GM21367 (cell line): Measurements from ENCODE around the gene LDLRAD4.

ENCODE experiments used
- ATAC-seq: cut with Tn5 transposase; IDR thresholded peaks from one replicate; pipeline ENCODE4 v1.9.1; 2021; ENCODE audit not compliant: unreplicated experiment

Gene LDLRAD4

DNA sequence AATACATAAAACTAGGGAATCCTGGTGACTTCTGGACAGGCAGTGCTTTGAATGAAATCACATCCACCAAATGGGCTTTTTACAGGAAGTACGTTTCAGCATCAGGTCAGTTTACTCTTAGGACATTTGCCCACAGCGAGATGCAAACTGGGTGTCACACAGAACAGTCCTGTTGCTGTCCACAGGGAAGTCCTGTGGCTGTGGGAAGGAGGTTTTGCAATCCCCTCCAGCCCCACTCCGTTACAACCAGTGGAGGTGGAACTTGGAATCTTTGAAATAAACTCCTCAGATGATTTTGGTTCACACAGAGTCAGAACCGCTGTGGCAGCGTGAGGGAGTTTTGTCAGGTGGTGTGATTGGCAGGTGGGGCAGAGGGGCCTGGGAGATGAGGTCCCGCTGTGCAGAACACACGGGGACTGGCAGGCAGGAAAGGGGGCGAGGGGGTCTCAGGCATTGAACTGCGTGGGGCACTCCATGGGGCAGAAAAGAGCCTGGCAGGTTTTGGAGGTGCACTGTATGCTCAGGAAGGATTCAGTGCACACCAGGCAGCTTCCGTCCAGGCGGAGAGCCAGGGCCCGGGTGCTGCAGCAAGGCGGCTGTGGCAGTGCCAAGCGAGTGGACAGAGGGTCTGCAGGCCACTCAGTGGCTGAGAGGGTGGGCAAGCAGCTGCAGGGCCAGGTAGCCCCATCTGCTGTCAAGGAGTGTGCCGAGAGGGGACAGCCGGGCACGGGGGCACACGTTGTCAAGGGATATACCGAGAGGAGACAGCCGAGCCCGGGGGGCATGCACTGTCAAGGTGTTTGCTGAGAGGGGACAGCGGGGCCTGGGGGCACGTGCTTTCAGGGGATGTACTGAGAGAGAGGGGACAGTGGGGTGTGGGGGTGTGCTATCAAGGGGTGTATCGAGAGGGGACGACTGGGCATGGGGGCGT lies 148.7 kb downstream of the LDLRAD4 start:
- ATAC-seq = no peak

DNA sequence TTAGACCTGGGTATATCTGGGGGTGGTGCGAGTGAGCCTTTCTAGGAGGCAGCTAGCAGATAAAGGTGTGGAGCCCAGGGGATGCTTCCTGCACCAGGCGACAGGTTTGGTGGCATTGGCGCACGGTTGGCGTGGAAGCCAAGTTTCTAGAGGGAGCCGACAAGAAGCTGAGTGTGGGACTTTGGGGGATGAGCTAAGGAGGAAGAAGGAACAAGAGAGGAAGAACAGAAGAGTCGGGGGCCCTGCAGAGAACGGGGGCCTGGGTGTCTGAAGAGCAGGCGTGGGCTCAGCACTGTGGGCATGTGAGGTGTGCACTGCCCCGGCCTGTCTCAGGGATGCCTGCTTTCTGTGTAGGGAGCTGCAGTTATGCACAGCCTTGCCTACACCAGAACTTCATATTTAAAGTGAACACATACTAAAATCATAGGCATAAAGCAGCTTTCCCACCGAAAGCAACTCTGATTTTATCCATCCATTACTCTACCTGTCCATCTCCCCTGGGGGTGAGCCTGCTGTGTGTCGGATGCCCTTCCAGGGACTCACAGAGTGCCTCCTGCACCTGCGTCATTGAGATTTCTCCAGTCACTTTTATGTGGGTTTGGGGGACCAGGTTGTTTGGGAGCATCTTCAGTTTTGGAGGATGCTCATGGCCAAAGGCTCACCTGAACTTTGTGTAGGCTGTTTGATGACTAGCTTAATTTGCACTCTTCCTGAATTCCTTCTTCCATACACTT lies 149.7 kb downstream of the LDLRAD4 start:
- no peak for ATAC-seq

DNA sequence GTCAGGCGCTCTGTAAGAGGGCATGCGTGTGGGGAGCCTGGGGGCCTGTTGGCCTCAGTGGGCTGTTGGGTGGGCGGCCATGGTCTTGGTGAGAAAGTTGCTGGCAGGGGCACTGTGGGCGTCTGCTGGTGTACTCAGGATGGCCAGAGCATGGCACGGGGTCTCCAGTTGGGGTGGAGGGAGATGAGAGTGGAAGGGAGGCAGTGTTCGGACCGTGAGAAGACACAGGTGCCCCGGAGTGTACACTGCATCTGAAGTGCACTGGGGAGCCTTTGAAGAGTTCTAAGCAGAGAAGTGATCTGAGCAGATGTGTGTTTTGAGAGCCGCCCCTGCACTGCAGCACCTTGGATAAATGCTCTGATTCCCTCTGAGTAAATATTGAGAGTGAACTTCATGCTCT lies 150.8 kb downstream of the LDLRAD4 start:
- ATAC-seq = no peak

- ATAC-seq = no peak
These were observed 151.4 kb downstream of the LDLRAD4 start for GRCh38 chr18:13369756-13370510.

DNA sequence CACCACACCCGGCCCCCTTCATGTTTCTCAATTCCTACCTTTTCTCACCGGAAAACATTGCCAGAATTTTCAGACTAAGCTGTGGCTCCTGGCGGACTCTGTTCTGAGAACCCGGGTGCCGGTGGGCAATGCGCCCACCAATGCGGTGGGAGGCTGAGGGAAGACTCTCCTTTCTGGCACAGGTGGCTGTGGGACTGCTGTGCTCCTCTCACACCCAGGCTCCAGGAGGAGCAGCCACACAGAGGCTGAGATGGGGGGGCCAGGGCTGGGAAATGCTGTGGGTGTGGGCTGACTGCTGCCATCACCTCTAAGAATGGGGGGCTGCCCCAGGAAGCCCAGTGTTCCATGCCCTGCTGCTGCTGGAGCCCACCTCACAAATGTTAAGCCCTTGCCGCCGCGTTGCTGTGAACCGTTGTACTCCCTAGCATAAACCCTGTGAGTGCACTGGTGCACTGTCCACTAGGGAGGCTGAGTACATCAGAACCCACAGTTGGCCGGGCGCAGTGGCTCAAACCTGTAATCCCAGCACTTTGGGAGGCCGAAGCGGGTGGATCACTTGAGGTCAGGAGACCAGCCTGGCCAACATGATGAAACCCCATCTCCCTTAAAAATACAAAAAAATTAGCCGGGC lies 152.6 kb downstream of the LDLRAD4 start:
- no peak for ATAC-seq

GRCh38 chr18:13371689-13372418 lies 153.3 kb downstream of the LDLRAD4 start:
- ATAC-seq = no peak

DNA sequence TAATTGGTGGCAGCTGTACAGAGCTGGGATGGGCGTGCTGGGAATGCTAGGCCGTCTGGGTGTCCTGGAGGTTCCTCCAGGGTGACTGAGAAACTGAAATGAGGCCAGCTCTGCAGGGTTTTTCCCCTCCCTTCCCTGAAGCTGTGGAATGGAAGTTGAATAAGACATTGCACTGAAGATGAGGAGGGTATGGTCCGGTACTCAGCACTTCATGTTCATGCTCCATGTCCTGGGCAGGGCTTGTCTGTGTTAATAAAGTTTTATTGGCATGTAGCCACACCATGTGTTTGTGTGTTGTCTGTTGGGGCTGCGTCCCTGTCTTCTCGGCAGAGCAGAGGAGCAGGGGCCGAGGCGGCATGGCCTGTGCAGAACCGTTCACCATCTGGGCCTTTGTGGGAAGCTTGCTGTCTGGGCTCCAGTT lies 154.0 kb downstream of the LDLRAD4 start:
- no peak for ATAC-seq

- no peak for ATAC-seq
These were observed 155.5 kb downstream of the LDLRAD4 start for GRCh38 chr18:13374096-13374467.

- ATAC-seq = no peak
These were observed 156.1 kb downstream of the LDLRAD4 start for GRCh38 chr18:13374468-13375301.

- ATAC-seq = peak; percentile 74
These were observed 157.0 kb downstream of the LDLRAD4 start for GRCh38 chr18:13375302-13376255.

- ATAC-seq = no peak
These were observed 157.8 kb downstream of the LDLRAD4 start for GRCh38 chr18:13376298-13376840.

DNA sequence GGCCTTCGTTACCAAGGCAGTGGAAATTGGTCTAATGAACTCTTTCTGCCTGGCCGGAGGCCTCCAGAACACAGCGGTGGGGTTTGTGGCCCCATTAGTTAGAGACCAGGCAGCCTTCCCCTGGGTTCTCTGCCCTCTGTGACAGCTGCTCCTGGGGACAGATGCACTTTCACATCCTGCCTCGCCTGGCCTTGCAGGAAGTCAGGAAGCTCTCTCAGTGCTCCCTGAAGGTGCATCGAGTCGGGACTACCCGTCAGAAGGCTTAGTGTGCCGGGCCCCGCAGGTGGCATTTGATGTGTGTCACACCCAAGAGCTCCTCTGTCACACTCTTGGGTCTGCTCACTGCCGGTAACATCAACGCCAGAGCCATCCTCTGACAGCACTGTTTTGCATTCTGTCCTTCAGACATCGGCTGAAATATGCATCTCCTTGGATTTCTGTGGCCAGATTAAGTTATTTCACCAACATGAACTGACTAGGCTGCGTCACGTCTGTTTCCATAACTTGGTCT lies 158.3 kb downstream of the LDLRAD4 start:
- no peak for ATAC-seq

DNA sequence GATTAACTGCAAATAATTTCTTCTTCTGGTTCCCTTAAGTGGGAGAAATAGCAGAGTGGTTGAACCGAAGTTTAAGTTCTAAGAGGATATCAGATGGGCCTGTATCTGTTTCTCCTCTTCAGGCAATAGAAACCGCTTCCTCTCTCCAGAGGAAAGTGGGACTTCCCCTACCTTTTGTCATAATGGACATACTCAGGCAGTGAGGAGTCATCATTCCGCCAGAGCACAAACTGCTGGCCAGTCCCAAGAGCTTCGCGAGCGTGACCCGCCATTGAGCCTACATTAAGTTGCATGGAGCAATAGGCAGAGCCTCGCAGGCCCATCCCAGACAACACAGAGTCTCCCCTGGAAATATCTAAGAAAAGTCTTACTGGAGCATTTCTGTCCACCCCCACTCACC lies 158.9 kb downstream of the LDLRAD4 start:
- no peak for ATAC-seq

- no peak for ATAC-seq
These were observed 159.6 kb downstream of the LDLRAD4 start for GRCh38 chr18:13378150-13378549.

DNA sequence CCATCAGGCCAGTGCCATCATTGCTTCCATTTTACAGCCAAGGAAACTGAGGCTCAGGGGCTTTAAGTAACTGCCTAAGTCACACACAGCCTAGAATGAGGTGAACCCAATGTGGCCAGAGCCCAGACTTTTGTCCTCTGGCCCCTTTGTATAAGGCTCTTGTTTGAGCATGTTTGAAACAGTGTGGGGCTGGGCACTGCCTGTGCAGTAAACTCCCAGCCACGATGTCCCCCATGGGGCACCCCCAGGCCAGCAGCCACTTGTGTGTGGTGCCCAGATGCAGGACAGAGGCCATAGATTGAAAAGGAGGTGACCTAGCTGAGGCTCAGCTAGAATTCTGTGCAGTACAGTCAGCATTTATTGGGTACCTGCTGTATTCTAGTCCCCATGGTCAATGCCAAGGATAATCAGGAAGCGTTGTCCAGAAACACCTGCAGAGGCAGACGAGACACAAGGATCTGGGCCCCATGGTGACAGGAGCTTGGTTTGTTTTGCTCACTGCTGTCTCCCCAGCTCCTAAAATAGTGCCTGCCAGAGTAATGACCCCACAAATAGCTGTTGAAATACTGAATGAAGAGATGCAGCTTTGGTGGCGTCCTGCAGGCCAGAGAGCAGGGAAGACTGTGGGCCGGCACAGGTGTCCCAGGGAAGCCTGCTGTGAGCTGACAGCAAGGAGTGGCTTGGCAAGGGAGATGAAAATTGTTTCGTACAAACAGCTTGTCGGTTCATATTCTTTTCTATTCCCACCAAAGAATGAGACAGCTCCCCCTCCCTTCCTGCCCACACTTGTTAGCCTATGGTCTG lies 160.7 kb downstream of the LDLRAD4 start:
- ATAC-seq = no peak

DNA sequence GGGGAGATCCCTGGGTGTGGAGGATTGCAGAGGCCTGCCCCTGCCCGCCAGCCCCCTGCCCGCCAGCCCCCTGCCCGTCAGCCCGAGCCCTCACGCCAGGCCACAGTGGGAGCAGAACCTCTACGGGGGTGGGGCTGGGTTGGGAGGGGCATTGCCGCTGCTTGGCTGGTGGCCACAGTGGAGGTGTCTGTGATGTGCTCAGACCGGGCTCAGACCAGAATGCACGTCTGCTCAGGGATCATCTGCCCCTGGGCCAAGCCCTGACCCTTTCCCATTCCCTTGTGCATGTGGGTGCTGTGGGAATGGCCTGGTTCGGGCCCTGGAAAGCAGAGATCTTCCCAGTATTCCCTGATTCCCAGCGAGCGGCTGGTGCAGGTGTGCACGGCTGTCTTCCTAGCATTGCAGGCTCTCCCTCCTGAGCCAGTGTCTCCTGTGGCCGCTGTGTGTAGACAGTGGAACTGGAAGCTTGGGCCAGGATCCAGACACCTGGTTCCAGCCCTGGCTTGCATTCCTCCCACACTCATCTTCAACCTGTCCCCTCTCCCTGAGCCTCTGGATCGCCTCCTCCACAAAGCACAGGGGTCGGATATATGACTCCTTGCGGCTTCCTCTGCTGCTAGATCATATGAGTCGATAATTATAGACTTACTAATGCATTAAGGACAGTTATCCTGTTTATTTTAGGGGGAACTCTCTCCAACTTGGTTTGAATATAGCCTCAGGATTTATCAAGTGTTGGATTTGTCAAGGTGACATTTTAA lies 161.6 kb downstream of the LDLRAD4 start:
- ATAC-seq = no peak
